Endothelial cell of umbilical vein (primary cell): ENCODE results near the gene MASTL. TPM values are rescaled to one million over a fixed set of nuclear protein-coding genes. Genes with fewer than 3 reads are reported as not detected.

ENCODE experiments used
- BruUV-seq: library from RNA; stranded (reverse); fragments of 400-500 nt; replicated peaks from 2 replicates; lab custom pipeline; 2021; lab: Mats Ljungman, UMichigan
- CTCF ChIA-PET: fragments of 300-600, 350-600 bp; sonication (Branson Sonifier 250); formaldehyde crosslinking; loops from one replicate; lab custom pipeline; 2021; ENCODE audit warnings: antibody characterized with exemption, inconsistent platforms; lab: Charles Lee
- POLR2A ChIA-PET: fragments of 300-600, 350-600 bp; sonication (Branson Sonifier 250); formaldehyde crosslinking; loops from one replicate; lab custom pipeline; 2021; ENCODE audit warnings: antibody characterized with exemption, inconsistent platforms; lab: Charles Lee
- DNase-seq: peaks from one replicate; pipeline ENCODE4 v3.0.0-alpha.2; 2011; ENCODE audit warnings: low read depth, low spot score
- FAIRE-seq: peaks from 2 replicates; lab custom pipeline; 2011; peaks lifted over from hg19 to GRCh38; lab: Jason Lieb, UNC
- H2AFZ ChIP-seq: 2 replicates; pipeline ENCODE4 v1.6.0; 2012; ENCODE audit warnings: low read depth, low read length, control low read depth, inconsistent platforms
- H3K27ac ChIP-seq: 2 replicates; pipeline ENCODE4 v1.5.1; 2011; ENCODE audit warnings: low read depth, mild to moderate bottlenecking, control low read depth, low read length, moderate library complexity; ENCODE audit not compliant: insufficient read depth
- H3K27me3 ChIP-seq, 2 experiments: 2 replicates each; pipeline versions ENCODE4 v1.6.0 to v1.6.1; 2011; ENCODE audit warnings: low read length in 2 of 2, mixed read lengths in 1 of 2; ENCODE audit not compliant: control insufficient read depth in 2 of 2, insufficient read depth in 2 of 2
- H3K36me3 ChIP-seq, 2 experiments: 2 replicates in 1 of 2; 3 replicates in 1 of 2; pipeline ENCODE4 v1.5.1; 2011; ENCODE audit warnings: low read length in 2 of 2, mild to moderate bottlenecking in 1 of 2, moderate library complexity in 1 of 2; ENCODE audit not compliant: control insufficient read depth in 2 of 2, insufficient read depth in 2 of 2; ENCODE audit errors: extremely low read depth in 1 of 2
- H3K4me1 ChIP-seq: 3 replicates; pipeline ENCODE4 v1.5.1; 2011; ENCODE audit warnings: mild to moderate bottlenecking, low read length; ENCODE audit not compliant: control insufficient read depth, insufficient read depth; ENCODE audit errors: extremely low read depth
- H3K4me2 ChIP-seq: 2 replicates; pipeline ENCODE4 v1.6.1; 2011; ENCODE audit warnings: low read length, control low read depth, mixed read lengths; ENCODE audit not compliant: insufficient read depth
- H3K4me3 ChIP-seq, 3 experiments: fragments of 200-600 bp in 1 of 3; sonication (generic), shearing (Covaris generic) in 1 of 3; replicated peaks in 1 of 3; 2 replicates each; pipeline ENCODE4 v1.5.1; 2011 to 2016; ENCODE audit warnings: control low read depth in 3 of 3, low read length in 3 of 3, mild to moderate bottlenecking in 2 of 3, inconsistent platforms in 1 of 3, low read depth in 1 of 3, moderate library complexity in 1 of 3; ENCODE audit not compliant: insufficient read depth in 1 of 3
- H3K79me2 ChIP-seq: 2 replicates; pipeline ENCODE4 v1.6.0; 2012; ENCODE audit warnings: low read length, inconsistent platforms; ENCODE audit not compliant: control insufficient read depth, insufficient read depth
- H3K9ac ChIP-seq: replicated peaks from 2 replicates; pipeline ENCODE3; 2011; ENCODE audit warnings: low read length, control low read depth; ENCODE audit not compliant: insufficient read depth; ENCODE audit errors: extremely low read depth
- H3K9me1 ChIP-seq: replicated peaks from 3 replicates; pipeline ENCODE4 v1.6.0; 2011; ENCODE audit warnings: mild to moderate bottlenecking, low read length; ENCODE audit not compliant: control insufficient read depth, insufficient read depth; ENCODE audit errors: extremely low read depth
- H3K9me3 ChIP-seq: replicated peaks from 2 replicates; pipeline ENCODE4 v1.5.1; 2012; ENCODE audit warnings: low read length, inconsistent platforms; ENCODE audit not compliant: control insufficient read depth, insufficient read depth
- H4K20me1 ChIP-seq: replicated peaks from 2 replicates; pipeline ENCODE3; 2011; ENCODE audit warnings: mild to moderate bottlenecking, low read length; ENCODE audit not compliant: control insufficient read depth, insufficient read depth; ENCODE audit errors: extremely low read depth
- CTCF ChIP-seq, 2 donors: IDR thresholded peaks; 1 replicate in 1 of 2; 2 replicates in 1 of 2; pipeline ENCODE4 v1.5.1; 2011; ENCODE audit warnings: low read length in 2 of 2, mild to moderate bottlenecking in 2 of 2, moderate library complexity in 2 of 2, control low read depth in 1 of 2, inconsistent platforms in 1 of 2, low read depth in 1 of 2; ENCODE audit not compliant: insufficient read depth in 1 of 2; ENCODE audit errors: extremely low read depth in 1 of 2
- EZH2 ChIP-seq: IDR thresholded peaks from 2 replicates; pipeline ENCODE4 v1.6.1; 2012; ENCODE audit warnings: borderline replicate concordance, low read depth, mild to moderate bottlenecking, moderate library complexity, low read length, inconsistent platforms; ENCODE audit not compliant: severe bottlenecking
- FOS ChIP-seq: IDR thresholded peaks from 2 replicates; pipeline ENCODE4 v1.6.1; 2011; ENCODE audit warnings: mild to moderate bottlenecking, low read length, moderate library complexity, borderline replicate concordance; ENCODE audit not compliant: insufficient read depth
- GATA2 ChIP-seq: IDR thresholded peaks from 2 replicates; pipeline ENCODE4 v1.7.0; 2011; ENCODE audit warnings: low read depth, mild to moderate bottlenecking, moderate library complexity, mixed read lengths, low read length; ENCODE audit not compliant: insufficient read length, insufficient read depth
- JUN ChIP-seq: IDR thresholded peaks from 2 replicates; pipeline ENCODE4 v1.6.1; 2011; ENCODE audit warnings: borderline replicate concordance, low read depth; ENCODE audit not compliant: insufficient read length, insufficient read depth
- MYC ChIP-seq: IDR thresholded peaks from one replicate; pipeline ENCODE4 v1.6.1; 2011; ENCODE audit warnings: mild to moderate bottlenecking, low read depth, low read length
- POLR2A ChIP-seq: IDR thresholded peaks from 2 replicates; pipeline ENCODE4 v1.6.1; 2012; ENCODE audit warnings: low read depth, mild to moderate bottlenecking, control low read depth, low read length
- POLR2AphosphoS5 ChIP-seq: IDR thresholded peaks from 2 replicates; pipeline ENCODE4 v1.6.1; 2012; ENCODE audit warnings: low read depth, mild to moderate bottlenecking, control low read depth, low read length, moderate library complexity; ENCODE audit not compliant: insufficient read depth
- dilution Hi-C: fragments of 300-500 bp; cut with MboI; formaldehyde crosslinking; loops from one replicate; pipeline ENCODE4 v1.15.0; 2019; ENCODE audit warnings: low sequenced_read_pairs; ENCODE audit not compliant: extremely low pct_ligation_motif_present
- intact Hi-C: fragments of 100-400 bp; cut with micrococcal nuclease; formaldehyde crosslinking; loops from one replicate; pipeline ENCODE4 v1.10.0; 2022
- polyA plus RNA-seq, 4 experiments: library from polyadenylated mRNA; depleted of rRNA in 3 of 4; stranded (reverse) in 3 of 4; unstranded in 1 of 4; fragments of >200 nt; gene quantifications; 2 replicates each; pipeline versions ENCODE4 v1.2.1 to v1.2.3, GENCODE V29; 2011 to 2012; ENCODE audit warnings: missing spikeins in 1 of 4
- total RNA-seq: library from RNA; stranded (reverse); gene quantifications from 2 replicates; pipeline ENCODE4 v1.2.3, GENCODE V29; 2021
- TF ChIP-seq, protein P1 (sequence below): IDR thresholded peaks from 2 replicates; pipeline ENCODE4 v1.6.1; 2011; ENCODE audit not compliant: insufficient read depth, insufficient read length

MASTL gene
- total and polyA plus RNA-seq, 2 donors (not counting 3 experiments of a cell fraction or from before 2014, with no cell fraction given), result 5.4 to 17.8 TPM

DNA sequence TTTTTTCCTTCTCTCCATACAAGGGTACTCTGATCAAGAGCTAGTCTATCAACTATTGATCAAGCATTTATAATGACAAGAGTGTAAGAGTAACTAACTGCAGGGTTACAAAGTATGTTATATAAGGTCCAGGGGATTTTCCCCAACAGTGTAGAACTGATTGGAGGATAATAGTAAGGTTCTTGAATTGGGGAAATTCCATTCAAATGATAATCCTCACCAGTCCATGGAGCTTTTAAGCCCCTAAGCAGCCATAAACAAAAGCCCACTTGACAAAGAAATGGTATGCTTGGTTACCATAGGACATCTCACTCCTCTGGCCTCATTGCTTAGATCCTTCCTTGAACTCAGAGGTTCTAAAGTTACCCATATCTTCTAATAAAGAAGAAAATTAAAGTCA, 9.2 kb upstream of the MASTL start:
- H3K4me3 ChIP-seq, result no peak overlapping the region
- no peaks in the 10 kb centered on the region for H3K27me3 ChIP-seq
- dilution Hi-C loops, result no loop called here
- H3K9ac ChIP-seq, result no peak overlapping the region
- FAIRE-seq, result no peak
- no peak for DNase-seq
- H3K4me1 ChIP-seq, result no peaks in the 10 kb centered on the region
- no peaks in the 10 kb centered on the region for H3K9me3 ChIP-seq
- no TSS peak for BruUV-seq
- peaks cover 61% of the 10 kb centered on the region for H3K79me2 ChIP-seq
- peaks cover 5% of the 10 kb centered on the region for H4K20me1 ChIP-seq
- no peak for TF ChIP-seq MYC
- TF ChIP-seq, protein P1, sequence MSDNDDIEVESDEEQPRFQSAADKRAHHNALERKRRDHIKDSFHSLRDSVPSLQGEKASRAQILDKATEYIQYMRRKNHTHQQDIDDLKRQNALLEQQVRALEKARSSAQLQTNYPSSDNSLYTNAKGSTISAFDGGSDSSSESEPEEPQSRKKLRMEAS, result no peak
- TF ChIP-seq POLR2A, result no peak
- no peak for TF ChIP-seq POLR2AphosphoS5
- no peak for TF ChIP-seq JUN
- no peak for TF ChIP-seq EZH2
- TF ChIP-seq FOS, result no peak
- TF ChIP-seq CTCF (IDR thresholded peaks at IDR 0.05; ENCODE audit: extremely low read depth in 1 of 2, insufficient read depth in 1 of 2, low read depth in 1 of 2, low read length in 2 of 2), result no peak
- TF ChIP-seq GATA2, result no peak
- no peak overlapping the region for H2AFZ ChIP-seq
- ChIA-PET CTCF (no interaction called here), POLR2A (no interaction called here)
- peaks cover 7 to 15% of the 10 kb centered on the region in 2 experiments for H3K36me3 ChIP-seq
- H3K9me1 ChIP-seq, result no peaks in the 10 kb centered on the region
- H3K4me2 ChIP-seq, result no peak overlapping the region
- intact Hi-C loops, result no loop called here
- no peak overlapping the region for H3K27ac ChIP-seq
